ENCODE data around the gene RFNG. TPM values are rescaled to one million over a fixed set of nuclear protein-coding genes. Genes with fewer than 3 reads are reported as not detected.
A peak's percentile ranks its signal among the peaks of the same experiment; 100 is the strongest.

Gene RFNG
- total and polyA plus RNA-seq, 2 of the 13 experiments (the other 11 are each of a cell fraction or from before 2014, with no cell fraction given): 61.4 to 64.0 TPM

- no peak for TF ChIP-seq ZBTB20 (CRISPR knock-in tag; IDR thresholded peaks at IDR 0.05; ENCODE audit: borderline replicate concordance, low read depth)
- TF ChIP-seq HNF1A (IDR thresholded peaks at IDR 0.05; ENCODE audit: low read depth): no peak
- TF ChIP-seq HNF1A (CRISPR knock-in tag; IDR thresholded peaks at IDR 0.05; ENCODE audit: borderline replicate concordance): 0 out of 2 replicates have a peak, but pooled peaks have one; percentile 37
- no peak for TF ChIP-seq ATF7 (IDR thresholded peaks at IDR 0.05)
- 0 out of 2 replicates have a peak, but pooled peaks have one; percentile 54 for TF ChIP-seq ATF7 (CRISPR knock-in tag; IDR thresholded peaks at IDR 0.05)
- TF ChIP-seq ZFP36 (IDR thresholded peaks at IDR 0.05; ENCODE audit: borderline replicate concordance, low read depth, low read length, partially characterized antibody): no peak
- no peak for TF ChIP-seq ELF1 (CRISPR knock-in tag; IDR thresholded peaks at IDR 0.05)
- TF ChIP-seq AGO2 (optimal IDR thresholded peaks at IDR 0.05; ENCODE audit: low read depth, low read length): peak; percentile 72
- no peak for TF ChIP-seq ZNF607 (CRISPR knock-in tag; IDR thresholded peaks at IDR 0.05; ENCODE audit: borderline replicate concordance)
- 0 out of 2 replicates have a peak, but pooled peaks have one; percentile 10 for TF ChIP-seq ARID2 (CRISPR knock-in tag; IDR thresholded peaks at IDR 0.05; ENCODE audit: borderline replicate concordance)
- no peak for TF ChIP-seq HNRNPH1 (optimal IDR thresholded peaks at IDR 0.05; ENCODE audit: low read depth, low read length)
- TF ChIP-seq PCBP1 (IDR thresholded peaks at IDR 0.05; ENCODE audit: borderline replicate concordance, low read depth, low read length): peak; percentile 28; the same call in 1 of the 2 replicates
Measured at GRCh38 chr17:82012261-82012639, 39.4 kb downstream of the RFNG start (continued).
